ENCODE data around the gene ZNF362. TPM values are rescaled to one million over a fixed set of nuclear protein-coding genes. Genes with fewer than 3 reads are reported as not detected.

Gene ZNF362
- total and polyA plus RNA-seq, 2 of the 13 experiments (the other 11 are each of a cell fraction or from before 2014, with no cell fraction given), result 8.3 to 14.2 TPM

DNA sequence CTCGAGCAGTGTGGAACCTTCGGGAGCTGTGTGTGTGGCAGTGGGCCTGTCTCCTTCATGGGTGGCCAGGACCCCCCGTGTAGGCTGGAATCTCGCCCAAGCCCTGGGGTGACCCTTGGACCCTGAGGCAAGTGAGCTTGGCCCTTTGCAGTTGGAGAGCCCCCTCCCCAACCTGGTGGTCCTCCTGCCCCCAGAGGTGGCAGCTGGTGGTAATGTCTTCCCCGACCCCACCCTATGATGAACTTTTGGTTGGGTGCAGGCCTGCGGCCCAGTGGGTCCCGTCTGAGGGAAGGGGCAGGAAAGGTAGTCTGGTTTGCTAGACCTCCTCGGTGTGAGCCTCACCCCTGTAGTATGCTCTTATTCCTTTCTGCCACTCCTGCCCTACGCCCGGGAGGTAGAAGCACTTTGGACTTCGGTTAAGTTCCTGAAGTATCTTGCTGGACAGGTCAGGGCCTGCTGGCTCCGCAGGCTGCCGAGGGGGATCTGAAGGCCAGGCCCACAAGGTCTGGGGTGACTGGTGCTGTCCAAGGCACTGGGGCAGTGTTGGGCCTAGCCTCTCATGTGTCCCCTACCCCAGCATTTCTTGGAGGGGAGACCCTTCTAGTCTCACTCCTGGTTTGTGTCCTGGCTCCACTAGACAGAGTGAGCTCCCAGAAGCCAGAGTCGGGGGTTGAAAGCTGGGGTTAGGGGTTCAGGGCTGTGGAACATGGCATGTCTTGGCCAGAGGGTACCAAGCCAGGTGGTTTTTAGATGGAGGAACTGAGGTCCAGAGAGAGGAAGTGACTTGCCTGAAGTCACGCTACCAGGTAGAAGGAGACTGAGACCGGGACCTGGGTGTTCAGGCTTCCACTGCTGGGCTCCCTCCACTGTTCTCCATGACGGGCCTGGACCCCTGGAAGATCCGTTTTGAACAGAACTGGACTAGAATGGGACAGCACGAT is 1.8 kb downstream of the ZNF362 start:
- intact Hi-C loops (cut with micrococcal nuclease; ENCODE audit: unreplicated experiment) (loop anchor here (5.0 to 10.0 kb wide), 2 partner anchors 41 to 133 kb away; no protein-coding TSS in a partner anchor), in situ Hi-C loops (cut with HindIII; ENCODE audit: extremely low pct_ligation_motif_present, low pct_unique_long_range_greater_than_20kb) (no loop called here)
- FAIRE-seq (peak; percentile 21), ATAC-seq (peak; percentile 34), DNase-seq (ENCODE audit: low spot score) (peak; percentile 52)
- Histone ChIP-seq H3K27ac (ENCODE audit: extremely low read length, insufficient read depth, low read length) (peak overlapping the region; percentile 97), H3K27me3 (ENCODE audit: control insufficient read depth in 1 of 2, insufficient read depth in 2 of 2, low read length in 2 of 2) (no peaks in the 10 kb centered on the region; a peak in 1 of 5 replicates), H3K4me2 (ENCODE audit: low read depth, low read length) (peak overlapping the region; percentile 95), H3K9ac (ENCODE audit: insufficient read depth, low read depth, low read length) (peak overlapping the region; percentile 90), H3K4me3 (replicated peaks in 1 of 3; ENCODE audit: insufficient read depth in 1 of 3, low read depth in 2 of 3, low read length in 3 of 3) (peak overlapping the region; percentile 72 to 98 (median 86)), H3K9me3 (ENCODE audit: low read length) (no peaks in the 10 kb centered on the region), H4K20me1 (ENCODE audit: insufficient read depth, low read length) (peaks cover 13% of the 10 kb centered on the region), H3K36me3 (replicated peaks in 1 of 2; ENCODE audit: control insufficient read depth in 1 of 2, insufficient read depth in 2 of 2, low read length in 2 of 2) (peaks cover 2 to 5% of the 10 kb centered on the region in 2 experiments; a peak in 2 of 5 replicates), H3K79me2 (ENCODE audit: insufficient read depth, low read length) (peaks cover 50% of the 10 kb centered on the region), H2AFZ (ENCODE audit: low read length) (no peak overlapping the region), H3K4me1 (ENCODE audit: insufficient read depth, low read length) (peaks cover 53% of the 10 kb centered on the region)
- CTCF ChIA-PET (ENCODE audit: low intra/inter-chr PET ratio, low total read pairs), result no interaction called here
- POLR2A ChIA-PET, result interaction anchor here (0.5 to 1.9 kb wide), 16 partner anchors 8 to 131 kb away, joined by 3 to 10 read pairs (median 5); partner anchors contain the start of gene A3GALT2
- WGBS (ENCODE audit: low lambda C conversion rate), result 0% methylated on average over 7 of the region's 19 CpGs
- TSS peak; percentile 86 for BruUV-seq (replicated peaks)
- TF ChIP-seq HNF4A (CRISPR knock-in tag; IDR thresholded peaks at IDR 0.05), result peak; percentile 86
- TF ChIP-seq REXO4 (CRISPR knock-in tag; IDR thresholded peaks at IDR 0.05; ENCODE audit: borderline replicate concordance), result no peak
- TF ChIP-seq ZNF746 (CRISPR knock-in tag; IDR thresholded peaks at IDR 0.05), result no peak; the same call in 1 of the 2 replicates
- 0 out of 2 replicates have a peak, but pooled peaks have one; percentile 7 for TF ChIP-seq ZNF777 (CRISPR knock-in tag; IDR thresholded peaks at IDR 0.05)
- no peak for TF ChIP-seq ZNF589 (CRISPR knock-in tag; conservative IDR thresholded peaks at IDR 0.05)
- no peak for TF ChIP-seq FOXO1 (CRISPR knock-in tag; IDR thresholded peaks at IDR 0.05)
- TF ChIP-seq ZNF577 (CRISPR knock-in tag; IDR thresholded peaks at IDR 0.05; ENCODE audit: borderline replicate concordance, low read depth), result no peak
- no peak for TF ChIP-seq ZNF546 (CRISPR knock-in tag; conservative IDR thresholded peaks at IDR 0.05)
- no peak for TF ChIP-seq ZNF883 (CRISPR knock-in tag; IDR thresholded peaks at IDR 0.05; ENCODE audit: not compliant biosample characterization)
- TF ChIP-seq, protein P1, sequence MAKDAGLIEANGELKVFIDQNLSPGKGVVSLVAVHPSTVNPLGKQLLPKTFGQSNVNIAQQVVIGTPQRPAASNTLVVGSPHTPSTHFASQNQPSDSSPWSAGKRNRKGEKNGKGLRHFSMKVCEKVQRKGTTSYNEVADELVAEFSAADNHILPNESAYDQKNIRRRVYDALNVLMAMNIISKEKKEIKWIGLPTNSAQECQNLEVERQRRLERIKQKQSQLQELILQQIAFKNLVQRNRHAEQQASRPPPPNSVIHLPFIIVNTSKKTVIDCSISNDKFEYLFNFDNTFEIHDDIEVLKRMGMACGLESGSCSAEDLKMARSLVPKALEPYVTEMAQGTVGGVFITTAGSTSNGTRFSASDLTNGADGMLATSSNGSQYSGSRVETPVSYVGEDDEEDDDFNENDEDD (CRISPR knock-in tag; IDR thresholded peaks at IDR 0.05; ENCODE audit: borderline replicate concordance), result no peak
- TF ChIP-seq THYN1 (CRISPR knock-in tag; IDR thresholded peaks at IDR 0.05; ENCODE audit: borderline replicate concordance, low read depth), result peak; percentile 72; the same call in 1 of the 2 replicates
- peak; percentile 23; the same call in 1 of the 2 replicates for TF ChIP-seq ZNF124 (CRISPR knock-in tag; IDR thresholded peaks at IDR 0.05)
- TF ChIP-seq RFXAP (CRISPR knock-in tag; IDR thresholded peaks at IDR 0.05; ENCODE audit: borderline replicate concordance), result 0 out of 2 replicates have a peak, but pooled peaks have one; percentile 9
- TF ChIP-seq ZNF773 (CRISPR knock-in tag; IDR thresholded peaks at IDR 0.05; ENCODE audit: borderline replicate concordance), result no peak
- no peak for TF ChIP-seq PAWR (CRISPR knock-in tag; IDR thresholded peaks at IDR 0.05; ENCODE audit: borderline replicate concordance)
- TF ChIP-seq ELF3 (CRISPR knock-in tag; IDR thresholded peaks at IDR 0.05), result no peak; the same call in 1 of the 2 replicates
- TF ChIP-seq ELF4 (CRISPR knock-in tag; IDR thresholded peaks at IDR 0.05; ENCODE audit: borderline replicate concordance), result no peak
- TF ChIP-seq, protein P2, sequence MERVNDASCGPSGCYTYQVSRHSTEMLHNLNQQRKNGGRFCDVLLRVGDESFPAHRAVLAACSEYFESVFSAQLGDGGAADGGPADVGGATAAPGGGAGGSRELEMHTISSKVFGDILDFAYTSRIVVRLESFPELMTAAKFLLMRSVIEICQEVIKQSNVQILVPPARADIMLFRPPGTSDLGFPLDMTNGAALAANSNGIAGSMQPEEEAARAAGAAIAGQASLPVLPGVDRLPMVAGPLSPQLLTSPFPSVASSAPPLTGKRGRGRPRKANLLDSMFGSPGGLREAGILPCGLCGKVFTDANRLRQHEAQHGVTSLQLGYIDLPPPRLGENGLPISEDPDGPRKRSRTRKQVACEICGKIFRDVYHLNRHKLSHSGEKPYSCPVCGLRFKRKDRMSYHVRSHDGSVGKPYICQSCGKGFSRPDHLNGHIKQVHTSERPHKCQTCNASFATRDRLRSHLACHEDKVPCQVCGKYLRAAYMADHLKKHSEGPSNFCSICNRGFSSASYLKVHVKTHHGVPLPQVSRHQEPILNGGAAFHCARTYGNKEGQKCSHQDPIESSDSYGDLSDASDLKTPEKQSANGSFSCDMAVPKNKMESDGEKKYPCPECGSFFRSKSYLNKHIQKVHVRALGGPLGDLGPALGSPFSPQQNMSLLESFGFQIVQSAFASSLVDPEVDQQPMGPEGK (CRISPR knock-in tag; IDR thresholded peaks at IDR 0.05), result peak; percentile 46; the same call in 1 of the 2 replicates
- TF ChIP-seq ZNF138 (CRISPR knock-in tag; IDR thresholded peaks at IDR 0.05; ENCODE audit: low read depth), result no peak
- TF ChIP-seq ZNF850 (CRISPR knock-in tag; conservative IDR thresholded peaks at IDR 0.05), result peak; percentile 68; the same call in 1 of the 2 replicates
- TF ChIP-seq ZNF326 (CRISPR knock-in tag; IDR thresholded peaks at IDR 0.05; ENCODE audit: borderline replicate concordance), result no peak

Data from HepG2 (cell line).